IMR-90 (cell line): ENCODE results near the gene RCN1. TPM values are rescaled to one million over a fixed set of nuclear protein-coding genes. Genes with fewer than 3 reads are reported as not detected.
"Not testable (repeated sequence)": the region's sequence is repeated elsewhere in the genome, so short reads cannot be mapped to it uniquely, and the experiment has no call there.

Experiments used
- ATAC-seq: fragments of 200-7000 bp; cut with Tn5 transposase; 2 replicates; pipeline ENCODE4 v1.9.1; 2020; ENCODE audit warnings: low read depth, mild to moderate bottlenecking, moderate library complexity
- BruUV-seq: library from RNA; stranded (reverse); fragments of 400-500 nt; replicated peaks from 2 replicates; lab custom pipeline; 2021; lab: Mats Ljungman, UMichigan
- CTCF ChIA-PET: fragments of 300-600 bp; formaldehyde crosslinking; extraction: SDS; loops from one replicate; lab custom pipeline; 2021; ENCODE audit warnings: antibody characterized with exemption; lab: Yijun Ruan, JAX
- POLR2A ChIA-PET: fragments of 300-600 bp; sonication (Branson Sonifier 250); formaldehyde crosslinking; loops from one replicate; lab custom pipeline; 2022; ENCODE audit warnings: antibody characterized with exemption; ENCODE audit not compliant: unreplicated experiment; lab: Charles Lee
- DNase-seq: peaks from one replicate; pipeline ENCODE4 v3.0.0; 2013
- H2AFZ ChIP-seq: replicated peaks from 2 replicates; pipeline ENCODE3; 2013; ENCODE audit warnings: low read length, mild to moderate bottlenecking; ENCODE audit not compliant: poor library complexity
- H2AK5ac ChIP-seq: 2 replicates; pipeline ENCODE4 v1.6.1; 2013; ENCODE audit warnings: low read depth, low read length, inconsistent platforms
- H2AK9ac ChIP-seq: replicated peaks from 2 replicates; pipeline ENCODE3; 2013; ENCODE audit warnings: mild to moderate bottlenecking, low read depth, low read length, moderate library complexity; ENCODE audit not compliant: poor library complexity
- H2BK120ac ChIP-seq: 2 replicates; pipeline ENCODE4 v1.6.1; 2013; ENCODE audit warnings: low read depth, low read length, inconsistent platforms
- H2BK15ac ChIP-seq: 3 replicates; pipeline ENCODE4 v1.6.1; 2013; ENCODE audit warnings: low read depth, low read length, inconsistent platforms
- H2BK20ac ChIP-seq: 2 replicates; pipeline ENCODE4 v1.6.1; 2013; ENCODE audit warnings: low read depth, mild to moderate bottlenecking, inconsistent platforms, low read length, moderate library complexity
- H2BK5ac ChIP-seq: 2 replicates; pipeline ENCODE4 v1.6.1; 2013; ENCODE audit warnings: mild to moderate bottlenecking, low read depth, low read length, inconsistent platforms; ENCODE audit not compliant: poor library complexity, severe bottlenecking
- H3K14ac ChIP-seq: replicated peaks from 2 replicates; pipeline ENCODE4 v1.6.1; 2013; ENCODE audit warnings: low read depth, low read length, inconsistent platforms
- H3K18ac ChIP-seq: 2 replicates; pipeline ENCODE4 v1.6.1; 2013; ENCODE audit warnings: low read depth, low read length, control low read depth
- H3K23ac ChIP-seq: 2 replicates; pipeline ENCODE4 v1.6.1; 2013; ENCODE audit warnings: low read depth, low read length, inconsistent platforms
- H3K27ac ChIP-seq: 2 replicates; pipeline ENCODE4 v1.5.1; 2013; ENCODE audit warnings: mild to moderate bottlenecking, control low read depth, low read length; ENCODE audit not compliant: insufficient read depth
- H3K27me3 ChIP-seq: 2 replicates; pipeline ENCODE4 v1.6.1; 2013; ENCODE audit warnings: low read length; ENCODE audit not compliant: control insufficient read depth, insufficient read depth
- H3K36me3 ChIP-seq: 2 replicates; pipeline ENCODE4 v1.6.1; 2013; ENCODE audit warnings: low read length, mixed read lengths; ENCODE audit not compliant: control insufficient read depth, insufficient read depth
- H3K4ac ChIP-seq: 2 replicates; pipeline ENCODE4 v1.6.1; 2013; ENCODE audit warnings: low read depth, low read length, inconsistent platforms
- H3K4me1 ChIP-seq: 2 replicates; pipeline ENCODE4 v1.6.1; 2013; ENCODE audit warnings: low read length, mixed read lengths; ENCODE audit not compliant: control insufficient read depth, insufficient read depth
- H3K4me2 ChIP-seq: 2 replicates; pipeline ENCODE4 v1.6.1; 2013; ENCODE audit warnings: low read depth, mild to moderate bottlenecking, control low read depth, low read length, moderate library complexity
- H3K4me3 ChIP-seq: 2 replicates; pipeline ENCODE4 v1.5.1; 2013; ENCODE audit warnings: low read depth, mild to moderate bottlenecking, control low read depth, low read length, moderate library complexity; ENCODE audit not compliant: insufficient read depth
- H3K56ac ChIP-seq: 2 replicates; pipeline ENCODE4 v1.6.1; 2013; ENCODE audit warnings: low read length, inconsistent platforms; ENCODE audit not compliant: insufficient read depth; ENCODE audit errors: extremely low read depth
- H3K79me1 ChIP-seq, 2 experiments: 2 replicates each; pipeline ENCODE4 v1.6.1; 2013; ENCODE audit warnings: low read length in 2 of 2, inconsistent platforms in 1 of 2, low read depth in 1 of 2
- H3K9ac ChIP-seq: 2 replicates; pipeline ENCODE4 v1.6.1; 2013; ENCODE audit warnings: low read depth, low read length, control low read depth
- H3K9me1 ChIP-seq: 2 replicates; pipeline ENCODE4 v1.6.1; 2013; ENCODE audit warnings: low read length, inconsistent platforms; ENCODE audit not compliant: insufficient read depth
- H3K9me3 ChIP-seq: 2 replicates; pipeline ENCODE4 v1.6.1; 2013; ENCODE audit warnings: low read length; ENCODE audit not compliant: control insufficient read depth, insufficient read depth
- H4K20me1 ChIP-seq: 2 replicates; pipeline ENCODE4 v1.6.1; 2013; ENCODE audit warnings: low read length, inconsistent platforms; ENCODE audit not compliant: insufficient read depth
- H4K5ac ChIP-seq: 2 replicates; pipeline ENCODE4 v1.6.1; 2013; ENCODE audit warnings: mild to moderate bottlenecking, low read depth, low read length, control low read depth
- H4K8ac ChIP-seq, 2 experiments: 2 replicates each; pipeline ENCODE4 v1.6.1; 2013; ENCODE audit warnings: low read depth in 2 of 2, low read length in 2 of 2, control low read depth in 1 of 2, inconsistent platforms in 1 of 2
- H4K91ac ChIP-seq: 2 replicates; pipeline ENCODE4 v1.6.1; 2013; ENCODE audit warnings: low read depth, low read length, inconsistent platforms; ENCODE audit not compliant: insufficient read depth
- CHD1 ChIP-seq: IDR thresholded peaks from 2 replicates; pipeline ENCODE4 v1.6.1; 2012; ENCODE audit warnings: low read depth, low read length, improper control_type of control experiment
- MAZ ChIP-seq: IDR thresholded peaks from 2 replicates; pipeline ENCODE4 v1.6.1; 2012; ENCODE audit warnings: low read depth, mild to moderate bottlenecking, low read length, improper control_type of control experiment, moderate library complexity, borderline replicate concordance
- POLR2A ChIP-seq: IDR thresholded peaks from 2 replicates; pipeline ENCODE4 v1.6.1; 2012; ENCODE audit warnings: mild to moderate bottlenecking, low read depth, low read length
- RAD21 ChIP-seq: IDR thresholded peaks from 2 replicates; pipeline ENCODE4 v1.6.1; 2012; ENCODE audit warnings: low read length, improper control_type of control experiment
- RCOR1 ChIP-seq: IDR thresholded peaks from 2 replicates; pipeline ENCODE4 v1.6.1; 2012; ENCODE audit warnings: mild to moderate bottlenecking, low read length, improper control_type of control experiment; ENCODE audit not compliant: insufficient replicate concordance
- WGBS, 2 experiments: methylation state at CpG; one replicate each; pipeline versions ENCODE4 v1.1.5 to v1.1.7; 2013; ENCODE audit warnings: missing lambda C conversion rate in 2 of 2; ENCODE audit not compliant: insufficient read length in 1 of 2; ENCODE audit errors: extremely low coverage in 2 of 2; 5-methylcytosine and 5-hydroxymethylcytosine counted together
- dilution Hi-C: fragments of 300-500 bp; cut with HindIII; formaldehyde crosslinking; loops from one replicate; pipeline ENCODE4 v1.14.3; 2018; ENCODE audit warnings: low sequenced_read_pairs; ENCODE audit not compliant: unreplicated experiment
- in situ Hi-C: fragments of 300-500 bp; cut with MboI; formaldehyde crosslinking; loops from 3 replicates; pipeline ENCODE4 v1.14.3; 2019; ENCODE audit warnings: low sequenced_read_pairs, inconsistent platforms, mixed read lengths
- intact Hi-C: fragments of 100-400 bp; cut with micrococcal nuclease; formaldehyde crosslinking; loops from 2 replicates; pipeline ENCODE4 v1.10.0; 2022
- polyA plus RNA-seq, 3 experiments: library from polyadenylated mRNA; depleted of rRNA; stranded (reverse); fragments of >200 nt; gene quantifications; 2 replicates each; pipeline ENCODE4 v1.2.3, GENCODE V29; 2012; ENCODE audit warnings: low replicate concordance in 1 of 3
- total RNA-seq: library from RNA; depleted of rRNA; stranded (reverse); fragments of >200 nt; gene quantifications from 2 replicates; pipeline ENCODE4 v1.2.3, GENCODE V29; 2012

Gene RCN1
- total and polyA plus RNA-seq, 2 of the 4 experiments (the other 2 are of a cell fraction) = 129 to 193 TPM

DNA sequence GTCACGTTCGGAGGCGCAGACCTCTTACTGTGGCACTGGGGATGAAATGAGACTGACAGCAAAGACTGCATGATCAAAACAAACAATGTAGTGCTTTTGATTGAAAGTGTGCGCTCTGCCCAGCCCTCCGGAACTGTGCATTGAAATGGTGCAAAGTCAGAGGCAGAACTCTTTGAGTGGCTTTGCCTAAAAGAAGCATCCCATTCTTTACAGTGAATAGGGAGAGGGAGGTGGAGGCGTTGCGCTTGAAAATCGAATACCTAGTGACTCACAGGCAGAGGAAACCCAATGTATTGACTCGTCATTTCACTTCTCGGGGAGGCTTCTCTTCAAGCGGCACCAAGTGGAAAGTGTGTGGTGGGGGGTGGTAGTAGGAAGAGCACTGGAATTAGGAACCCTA is 10.9 kb downstream of the RCN1 start:
- H2BK15ac ChIP-seq = no peak overlapping the region
- intact Hi-C loops (no loop called here), in situ Hi-C loops (no loop called here), dilution Hi-C loops (no loop called here)
- no peak overlapping the region for H4K91ac ChIP-seq
- no peak overlapping the region for H2BK5ac ChIP-seq
- TF ChIP-seq CHD1 (no peak), RCOR1 (no peak), MAZ (no peak), POLR2A (no peak), RAD21 (no peak)
- no peak overlapping the region for H2AK5ac ChIP-seq
- ChIA-PET CTCF (no interaction called here), POLR2A (no interaction called here)
- no peak overlapping the region for H4K8ac ChIP-seq
- H3K56ac ChIP-seq = no peak overlapping the region
- H3K27ac ChIP-seq = no peak overlapping the region
- H3K4ac ChIP-seq = no peak overlapping the region
- peaks cover 34% of the 10 kb centered on the region for H3K9me1 ChIP-seq
- H3K18ac ChIP-seq = no peak overlapping the region
- no peak overlapping the region for H2BK120ac ChIP-seq
- BruUV-seq = no TSS peak
- 100% methylated on average over 2 of the region's 11 CpGs; no CpG with 5 or more reads in 1 of the 2 experiments for WGBS, 2 experiments
- no peaks in the 10 kb centered on the region for H3K9me3 ChIP-seq
- H2AFZ ChIP-seq = no peak overlapping the region
- peaks cover 57% of the 10 kb centered on the region for H4K20me1 ChIP-seq
- no peak for DNase-seq
- no peak overlapping the region for H2AK9ac ChIP-seq
- H3K14ac ChIP-seq = no peak overlapping the region
- peaks cover 7% of the 10 kb centered on the region for H3K4me1 ChIP-seq
- peaks cover 46 to 58% of the 10 kb centered on the region in 2 experiments for H3K79me1 ChIP-seq
- no peaks in the 10 kb centered on the region for H3K27me3 ChIP-seq
- H3K9ac ChIP-seq = no peak overlapping the region
- no peak overlapping the region for H2BK20ac ChIP-seq
- H4K5ac ChIP-seq = no peak overlapping the region
- peaks cover 70% of the 10 kb centered on the region for H3K36me3 ChIP-seq
- no peak overlapping the region for H3K23ac ChIP-seq
- H3K4me3 ChIP-seq = no peak overlapping the region
- ATAC-seq = no peak
- H3K4me2 ChIP-seq = no peak overlapping the region

DNA sequence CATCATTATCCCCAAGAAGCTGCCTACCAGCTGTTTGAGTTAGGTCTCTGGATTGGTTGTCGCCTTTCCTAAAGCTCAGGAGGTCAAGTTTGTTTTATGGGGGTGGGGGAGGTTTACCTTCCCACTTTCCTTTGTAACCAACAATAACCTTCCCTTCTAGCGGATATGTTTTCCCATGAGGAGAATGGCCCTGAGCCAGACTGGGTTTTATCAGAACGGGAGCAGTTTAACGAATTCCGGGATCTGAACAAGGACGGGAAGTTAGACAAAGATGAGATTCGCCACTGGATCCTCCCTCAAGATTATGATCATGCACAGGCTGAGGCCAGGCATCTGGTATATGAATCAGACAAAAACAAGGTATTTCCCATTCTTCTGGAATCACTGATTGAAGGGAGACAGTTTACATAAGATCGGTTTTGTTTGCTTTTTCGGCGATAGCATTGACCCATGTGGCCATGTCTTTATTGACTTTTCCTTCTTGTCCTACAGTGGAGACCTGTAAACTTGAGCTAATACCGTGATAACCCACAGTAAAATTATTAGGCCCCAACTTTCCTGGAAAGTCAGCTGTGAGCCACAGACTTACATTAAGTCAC is 12.3 kb downstream of the RCN1 start:
- H3K79me1 ChIP-seq = peaks cover 34 to 43% of the 10 kb centered on the region in 2 experiments
- H4K91ac ChIP-seq, H3K14ac ChIP-seq, H2AK5ac ChIP-seq, H2BK15ac ChIP-seq, H3K4ac ChIP-seq, in situ Hi-C loops, H3K9ac ChIP-seq, H2AFZ ChIP-seq, H3K9me3 ChIP-seq, intact Hi-C loops, POLR2A ChIA-PET, H3K56ac ChIP-seq, H3K23ac ChIP-seq, dilution Hi-C loops, H4K8ac ChIP-seq, H2BK5ac ChIP-seq, BruUV-seq, H4K5ac ChIP-seq, H3K27ac ChIP-seq, H3K18ac ChIP-seq, H2BK120ac ChIP-seq, H3K4me1 ChIP-seq, H2BK20ac ChIP-seq, H2AK9ac ChIP-seq, H3K4me2 ChIP-seq, ATAC-seq, H3K27me3 ChIP-seq, CTCF ChIA-PET, H3K4me3 ChIP-seq: not testable (repeated sequence)
- H3K36me3 ChIP-seq = peaks cover 59% of the 10 kb centered on the region
- peaks cover 42% of the 10 kb centered on the region for H4K20me1 ChIP-seq
- WGBS, 2 experiments = no CpG with 5 or more reads among the region's 11 CpGs
- peak; percentile 40 for DNase-seq
- H3K9me1 ChIP-seq = peaks cover 29% of the 10 kb centered on the region
